ENCODE results near the gene CDK19. TPM values are rescaled to one million over a fixed set of nuclear protein-coding genes. Genes with fewer than 3 reads are reported as not detected.

The CDK19 gene
- total RNA-seq, 4 donors from 2014 or later, result 3.0 to 7.4 (median 6.3) TPM

DNA sequence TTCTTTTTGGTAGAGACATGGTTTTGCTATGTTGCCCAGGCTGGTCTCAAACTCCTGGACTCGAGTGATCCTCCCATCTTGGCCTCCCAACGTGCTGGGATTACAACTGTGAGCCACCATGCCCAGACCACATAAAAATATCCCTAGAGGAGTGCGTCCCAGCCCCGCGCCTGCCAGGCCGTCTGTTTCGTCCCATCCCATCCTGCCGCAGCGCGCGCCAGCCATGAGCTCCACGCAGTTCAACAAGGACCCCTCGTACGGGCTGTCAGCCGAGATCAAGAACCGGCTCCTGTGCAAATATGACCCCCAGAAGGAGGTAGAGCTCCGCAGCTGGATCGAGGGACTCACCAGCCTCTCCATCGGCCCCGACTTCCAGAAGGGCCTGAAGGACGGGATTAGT lies 42.7 kb upstream of the CDK19 start:
- no peak for TF ChIP-seq POLR2A (IDR thresholded peaks at IDR 0.05)
- no peak for TF ChIP-seq CTCF (IDR thresholded peaks at IDR 0.05 in 4 of 5, conservative IDR thresholded peaks at IDR 0.05 in 1 of 5)
- ATAC-seq (no peak), DNase-seq (no peak)
- no peak overlapping the region for H3K4me3 ChIP-seq
- H3K27me3 ChIP-seq, result no peaks in the 10 kb centered on the region
- H3K27ac ChIP-seq, result no peak overlapping the region
- H3K9me3 ChIP-seq, result no peaks in the 10 kb centered on the region
- in situ Hi-C loops (cut with MboI; ENCODE audit: low sequenced_read_pairs in 4 of 4) (no loop called here), intact Hi-C loops (cut with DNase I; ENCODE audit: low total_unique reads) (no loop called here)
- no peaks in the 10 kb centered on the region for H3K36me3 ChIP-seq
- no peaks in the 10 kb centered on the region for H3K4me1 ChIP-seq

- Histone ChIP-seq H3K36me3 (no peaks in the 10 kb centered on the region), H3K4me1 (no peaks in the 10 kb centered on the region), H3K4me3 (no peak overlapping the region), H3K9me3 (no peaks in the 10 kb centered on the region), H3K27ac (no peak overlapping the region), H3K27me3 (no peaks in the 10 kb centered on the region)
- intact Hi-C loops (cut with DNase I; ENCODE audit: low total_unique reads), result no loop called here
- TF ChIP-seq CTCF (IDR thresholded peaks at IDR 0.05 in 4 of 5, conservative IDR thresholded peaks at IDR 0.05 in 1 of 5), result no peak
- no peak for TF ChIP-seq POLR2A (IDR thresholded peaks at IDR 0.05)
- ATAC-seq (no peak), DNase-seq (no peak)
- in situ Hi-C loops (cut with MboI; ENCODE audit: low sequenced_read_pairs in 4 of 4), result no loop called here
Measured at GRCh38 chr6:110856296-110856695, 41.0 kb upstream of the CDK19 start.

DNA sequence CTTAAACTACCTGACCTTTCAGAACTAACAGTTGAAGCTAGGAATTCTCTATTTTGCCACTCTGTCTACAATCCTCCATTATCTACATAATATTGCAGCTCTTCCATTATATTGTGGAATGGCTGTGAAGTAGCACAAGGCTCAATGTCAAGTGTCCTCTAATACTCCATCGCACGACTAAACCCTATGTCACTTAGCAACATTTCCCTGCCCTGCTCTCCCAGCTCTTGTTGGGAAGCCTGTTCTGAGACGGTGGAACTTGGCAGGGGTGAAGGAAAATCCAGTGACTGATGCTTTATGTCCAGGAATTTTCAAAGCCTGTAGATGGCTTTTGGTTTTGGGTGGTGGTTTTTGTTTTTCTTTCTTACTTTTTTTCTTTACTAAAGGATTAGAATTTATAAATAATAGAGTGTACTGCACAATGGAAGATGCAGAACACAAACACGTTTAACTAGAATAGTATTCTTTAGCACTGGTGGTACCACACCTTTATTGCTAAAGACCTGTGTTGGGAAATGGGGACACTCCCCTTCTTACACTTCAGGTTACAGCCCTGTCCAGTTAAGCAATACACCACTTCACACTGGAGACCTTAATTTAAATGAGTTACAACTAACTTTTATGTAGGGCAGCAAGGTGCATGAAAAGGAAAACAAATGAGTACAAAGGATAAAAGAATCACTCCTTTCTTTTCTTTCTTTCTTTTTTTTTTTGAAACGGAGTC lies 38.6 kb upstream of the CDK19 start:
- ATAC-seq (no peak), DNase-seq (no peak)
- H3K4me1 ChIP-seq, result no peaks in the 10 kb centered on the region
- H3K4me3 ChIP-seq, result no peak overlapping the region
- H3K9me3 ChIP-seq, result no peaks in the 10 kb centered on the region
- no peaks in the 10 kb centered on the region for H3K27me3 ChIP-seq
- no peak overlapping the region for H3K27ac ChIP-seq
- TF ChIP-seq POLR2A (IDR thresholded peaks at IDR 0.05) (no peak), CTCF (IDR thresholded peaks at IDR 0.05 in 4 of 5, conservative IDR thresholded peaks at IDR 0.05 in 1 of 5) (no peak)
- intact Hi-C loops (cut with DNase I; ENCODE audit: low total_unique reads), result no loop called here
- H3K36me3 ChIP-seq, result no peaks in the 10 kb centered on the region
- in situ Hi-C loops (cut with MboI; ENCODE audit: low sequenced_read_pairs in 4 of 4), result no loop called here

- TF ChIP-seq CTCF (IDR thresholded peaks at IDR 0.05 in 4 of 5, conservative IDR thresholded peaks at IDR 0.05 in 1 of 5), result no peak
- TF ChIP-seq POLR2A (IDR thresholded peaks at IDR 0.05), result no peak
- Histone ChIP-seq H3K27me3 (no peaks in the 10 kb centered on the region), H3K9me3 (no peaks in the 10 kb centered on the region), H3K36me3 (no peaks in the 10 kb centered on the region), H3K4me3 (no peak overlapping the region), H3K4me1 (no peaks in the 10 kb centered on the region), H3K27ac (no peak overlapping the region)
- intact Hi-C loops (cut with DNase I; ENCODE audit: low total_unique reads), result no loop called here
- ATAC-seq (no peak), DNase-seq (no peak)
- in situ Hi-C loops (cut with MboI; ENCODE audit: low sequenced_read_pairs in 4 of 4), result no loop called here
Measured at GRCh38 chr6:110852773-110853172, 37.5 kb upstream of the CDK19 start.

DNA sequence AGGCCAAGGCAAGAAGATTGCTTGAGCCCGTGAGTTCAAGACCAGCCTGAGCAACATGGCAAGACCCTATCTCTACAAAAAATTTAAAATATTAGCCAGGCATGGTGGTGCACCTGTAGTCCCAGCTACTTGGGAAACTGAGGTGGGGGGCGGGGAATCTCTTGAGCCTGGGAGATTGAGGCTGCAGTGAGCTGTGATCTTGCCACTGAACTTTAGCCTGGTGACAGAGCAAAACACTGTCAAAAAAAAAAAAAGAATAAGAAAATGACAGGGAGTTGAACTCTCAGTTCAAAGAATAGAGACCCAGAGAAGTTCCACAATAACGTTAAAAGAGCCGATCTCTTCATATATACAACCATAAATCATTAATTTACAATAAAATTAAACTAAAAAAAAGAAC lies 34.5 kb upstream of the CDK19 start:
- in situ Hi-C loops (cut with MboI; ENCODE audit: low sequenced_read_pairs in 4 of 4), result no loop called here
- TF ChIP-seq POLR2A (IDR thresholded peaks at IDR 0.05), result no peak
- no peak for TF ChIP-seq CTCF (IDR thresholded peaks at IDR 0.05 in 4 of 5, conservative IDR thresholded peaks at IDR 0.05 in 1 of 5)
- Histone ChIP-seq H3K36me3 (no peaks in the 10 kb centered on the region), H3K27ac (no peak overlapping the region), H3K27me3 (no peaks in the 10 kb centered on the region), H3K4me1 (no peaks in the 10 kb centered on the region), H3K9me3 (no peaks in the 10 kb centered on the region), H3K4me3 (no peak overlapping the region)
- ATAC-seq (no peak), DNase-seq (no peak)
- intact Hi-C loops (cut with DNase I; ENCODE audit: low total_unique reads), result no loop called here
